Measurements from ENCODE around the gene SLC6A12. TPM values are rescaled to one million over a fixed set of nuclear protein-coding genes. Genes with fewer than 3 reads are reported as not detected.

The SLC6A12 gene
- total RNA-seq, 1 experiment from 2014 or later, result 0.79 TPM

DNA sequence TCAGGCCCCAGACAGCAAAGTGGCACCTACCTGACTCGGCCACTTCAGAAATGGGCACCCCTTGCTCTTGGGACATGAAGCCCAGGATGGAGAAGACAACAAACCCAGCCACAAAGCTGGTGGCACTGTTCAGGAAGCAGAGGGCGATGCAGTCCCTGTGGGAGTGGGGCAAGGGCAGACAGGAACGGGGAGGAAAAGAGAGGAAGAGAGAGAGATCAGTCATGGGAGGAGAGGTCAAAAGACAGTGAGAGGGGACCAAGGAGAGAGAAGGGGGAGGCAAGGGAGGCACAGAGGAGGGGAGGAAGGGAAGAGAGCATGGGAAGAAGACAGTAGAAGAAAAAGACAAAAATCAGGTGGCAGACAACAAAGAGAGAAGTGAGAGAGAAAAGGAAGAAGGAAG, 16.6 kb downstream of the SLC6A12 start (continued):
- TF ChIP-seq, protein P1, sequence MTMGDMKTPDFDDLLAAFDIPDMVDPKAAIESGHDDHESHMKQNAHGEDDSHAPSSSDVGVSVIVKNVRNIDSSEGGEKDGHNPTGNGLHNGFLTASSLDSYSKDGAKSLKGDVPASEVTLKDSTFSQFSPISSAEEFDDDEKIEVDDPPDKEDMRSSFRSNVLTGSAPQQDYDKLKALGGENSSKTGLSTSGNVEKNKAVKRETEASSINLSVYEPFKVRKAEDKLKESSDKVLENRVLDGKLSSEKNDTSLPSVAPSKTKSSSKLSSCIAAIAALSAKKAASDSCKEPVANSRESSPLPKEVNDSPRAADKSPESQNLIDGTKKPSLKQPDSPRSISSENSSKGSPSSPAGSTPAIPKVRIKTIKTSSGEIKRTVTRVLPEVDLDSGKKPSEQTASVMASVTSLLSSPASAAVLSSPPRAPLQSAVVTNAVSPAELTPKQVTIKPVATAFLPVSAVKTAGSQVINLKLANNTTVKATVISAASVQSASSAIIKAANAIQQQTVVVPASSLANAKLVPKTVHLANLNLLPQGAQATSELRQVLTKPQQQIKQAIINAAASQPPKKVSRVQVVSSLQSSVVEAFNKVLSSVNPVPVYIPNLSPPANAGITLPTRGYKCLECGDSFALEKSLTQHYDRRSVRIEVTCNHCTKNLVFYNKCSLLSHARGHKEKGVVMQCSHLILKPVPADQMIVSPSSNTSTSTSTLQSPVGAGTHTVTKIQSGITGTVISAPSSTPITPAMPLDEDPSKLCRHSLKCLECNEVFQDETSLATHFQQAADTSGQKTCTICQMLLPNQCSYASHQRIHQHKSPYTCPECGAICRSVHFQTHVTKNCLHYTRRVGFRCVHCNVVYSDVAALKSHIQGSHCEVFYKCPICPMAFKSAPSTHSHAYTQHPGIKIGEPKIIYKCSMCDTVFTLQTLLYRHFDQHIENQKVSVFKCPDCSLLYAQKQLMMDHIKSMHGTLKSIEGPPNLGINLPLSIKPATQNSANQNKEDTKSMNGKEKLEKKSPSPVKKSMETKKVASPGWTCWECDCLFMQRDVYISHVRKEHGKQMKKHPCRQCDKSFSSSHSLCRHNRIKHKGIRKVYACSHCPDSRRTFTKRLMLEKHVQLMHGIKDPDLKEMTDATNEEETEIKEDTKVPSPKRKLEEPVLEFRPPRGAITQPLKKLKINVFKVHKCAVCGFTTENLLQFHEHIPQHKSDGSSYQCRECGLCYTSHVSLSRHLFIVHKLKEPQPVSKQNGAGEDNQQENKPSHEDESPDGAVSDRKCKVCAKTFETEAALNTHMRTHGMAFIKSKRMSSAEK (CRISPR knock-in tag; IDR thresholded peaks at IDR 0.05; ENCODE audit: borderline replicate concordance), result no peak
- TF ChIP-seq NR3C1 (CRISPR knock-in tag; conservative IDR thresholded peaks at IDR 0.05; ENCODE audit: low read depth), result no peak
- TF ChIP-seq STAT6 (CRISPR knock-in tag; conservative IDR thresholded peaks at IDR 0.05; ENCODE audit: low read depth), result no peak

DNA sequence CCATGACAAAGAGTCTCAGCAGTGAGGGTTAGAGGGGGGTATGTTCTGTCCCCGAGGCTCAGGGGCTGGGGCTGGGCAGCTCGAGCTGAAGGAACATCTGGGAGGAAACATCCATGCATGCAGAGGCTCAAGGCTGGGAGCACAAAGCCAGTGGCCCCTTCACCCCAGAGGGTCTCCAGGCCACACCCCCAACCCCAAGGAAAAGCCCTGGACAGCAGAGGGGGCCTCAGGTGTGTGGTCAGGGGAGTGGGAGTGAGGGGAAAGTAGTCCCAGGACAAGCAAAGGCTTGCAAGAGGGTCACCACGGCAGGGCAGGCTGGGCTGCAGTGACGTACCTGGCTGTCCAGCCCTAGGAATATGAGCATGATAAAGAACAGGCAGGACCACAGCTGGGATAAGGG, 17.5 kb downstream of the SLC6A12 start:
- 0 out of 2 replicates have a peak, but pooled peaks cover 5% of the 10 kb centered on the region for H3K9me3 Mint-ChIP-seq
- ATAC-seq (no peak), DNase-seq (ENCODE audit: low spot score) (no peak)
- H3K4me1 Mint-ChIP-seq, result peaks cover 11% of the 10 kb centered on the region
- no peaks in the 10 kb centered on the region for H3K36me3 Mint-ChIP-seq
- no peak for TF ChIP-seq ESRRA (CRISPR knock-in tag; IDR thresholded peaks at IDR 0.05; ENCODE audit: borderline replicate concordance)
- TF ChIP-seq ZNF232 (CRISPR knock-in tag; IDR thresholded peaks at IDR 0.05), result no peak
- TF ChIP-seq NFYB (CRISPR knock-in tag; conservative IDR thresholded peaks at IDR 0.05; ENCODE audit: low read depth), result no peak
- no peak for TF ChIP-seq OVOL2 (CRISPR knock-in tag; IDR thresholded peaks at IDR 0.05; ENCODE audit: borderline replicate concordance)
- no peak for TF ChIP-seq RELA (CRISPR knock-in tag; IDR thresholded peaks at IDR 0.05; ENCODE audit: borderline replicate concordance)
- TF ChIP-seq FOXJ3 (CRISPR knock-in tag; IDR thresholded peaks at IDR 0.05; ENCODE audit: borderline replicate concordance), result no peak
- TF ChIP-seq, protein P2, sequence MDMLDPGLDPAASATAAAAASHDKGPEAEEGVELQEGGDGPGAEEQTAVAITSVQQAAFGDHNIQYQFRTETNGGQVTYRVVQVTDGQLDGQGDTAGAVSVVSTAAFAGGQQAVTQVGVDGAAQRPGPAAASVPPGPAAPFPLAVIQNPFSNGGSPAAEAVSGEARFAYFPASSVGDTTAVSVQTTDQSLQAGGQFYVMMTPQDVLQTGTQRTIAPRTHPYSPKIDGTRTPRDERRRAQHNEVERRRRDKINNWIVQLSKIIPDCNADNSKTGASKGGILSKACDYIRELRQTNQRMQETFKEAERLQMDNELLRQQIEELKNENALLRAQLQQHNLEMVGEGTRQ (CRISPR knock-in tag; IDR thresholded peaks at IDR 0.05), result no peak
- TF ChIP-seq SMAD3 (CRISPR knock-in tag; IDR thresholded peaks at IDR 0.05; ENCODE audit: borderline replicate concordance), result no peak
- no peak for TF ChIP-seq NFATC4 (CRISPR knock-in tag; IDR thresholded peaks at IDR 0.05)
- H3K4me3 Mint-ChIP-seq, result no peak overlapping the region
- POLR2A ChIA-PET, result no interaction called here
- H3K27me3 Mint-ChIP-seq (ENCODE audit: low read depth), result peaks cover 20% of the 10 kb centered on the region
- CTCF ChIA-PET, result interaction anchor here (2.1 kb wide), 1 partner anchor 23 kb away, joined by 10 read pairs; no protein-coding TSS in a partner anchor
- H3K27ac Mint-ChIP-seq, result no peak overlapping the region

GRCh38 chr12:195951-196350, 18.0 kb downstream of the SLC6A12 start:
- ATAC-seq, result no peak
- Mint-ChIP-seq H3K9me3 (0 out of 2 replicates have a peak, but pooled peaks cover 5% of the 10 kb centered on the region), H3K36me3 (no peaks in the 10 kb centered on the region), H3K27me3 (ENCODE audit: low read depth) (peaks cover 15% of the 10 kb centered on the region), H3K4me1 (peaks cover 11% of the 10 kb centered on the region), H3K27ac (no peak overlapping the region), H3K4me3 (no peak overlapping the region)
- POLR2A ChIA-PET, result no interaction called here
- no peak for DNase-seq (ENCODE audit: low spot score)
- CTCF ChIA-PET, result interaction anchor here (2.1 kb wide), 1 partner anchor 24 kb away, joined by 10 read pairs; no protein-coding TSS in a partner anchor
- TF ChIP-seq, protein P3, sequence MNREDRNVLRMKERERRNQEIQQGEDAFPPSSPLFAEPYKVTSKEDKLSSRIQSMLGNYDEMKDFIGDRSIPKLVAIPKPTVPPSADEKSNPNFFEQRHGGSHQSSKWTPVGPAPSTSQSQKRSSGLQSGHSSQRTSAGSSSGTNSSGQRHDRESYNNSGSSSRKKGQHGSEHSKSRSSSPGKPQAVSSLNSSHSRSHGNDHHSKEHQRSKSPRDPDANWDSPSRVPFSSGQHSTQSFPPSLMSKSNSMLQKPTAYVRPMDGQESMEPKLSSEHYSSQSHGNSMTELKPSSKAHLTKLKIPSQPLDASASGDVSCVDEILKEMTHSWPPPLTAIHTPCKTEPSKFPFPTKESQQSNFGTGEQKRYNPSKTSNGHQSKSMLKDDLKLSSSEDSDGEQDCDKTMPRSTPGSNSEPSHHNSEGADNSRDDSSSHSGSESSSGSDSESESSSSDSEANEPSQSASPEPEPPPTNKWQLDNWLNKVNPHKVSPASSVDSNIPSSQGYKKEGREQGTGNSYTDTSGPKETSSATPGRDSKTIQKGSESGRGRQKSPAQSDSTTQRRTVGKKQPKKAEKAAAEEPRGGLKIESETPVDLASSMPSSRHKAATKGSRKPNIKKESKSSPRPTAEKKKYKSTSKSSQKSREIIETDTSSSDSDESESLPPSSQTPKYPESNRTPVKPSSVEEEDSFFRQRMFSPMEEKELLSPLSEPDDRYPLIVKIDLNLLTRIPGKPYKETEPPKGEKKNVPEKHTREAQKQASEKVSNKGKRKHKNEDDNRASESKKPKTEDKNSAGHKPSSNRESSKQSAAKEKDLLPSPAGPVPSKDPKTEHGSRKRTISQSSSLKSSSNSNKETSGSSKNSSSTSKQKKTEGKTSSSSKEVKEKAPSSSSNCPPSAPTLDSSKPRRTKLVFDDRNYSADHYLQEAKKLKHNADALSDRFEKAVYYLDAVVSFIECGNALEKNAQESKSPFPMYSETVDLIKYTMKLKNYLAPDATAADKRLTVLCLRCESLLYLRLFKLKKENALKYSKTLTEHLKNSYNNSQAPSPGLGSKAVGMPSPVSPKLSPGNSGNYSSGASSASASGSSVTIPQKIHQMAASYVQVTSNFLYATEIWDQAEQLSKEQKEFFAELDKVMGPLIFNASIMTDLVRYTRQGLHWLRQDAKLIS (CRISPR knock-in tag; IDR thresholded peaks at IDR 0.05; ENCODE audit: borderline replicate concordance), result no peak
- no peak for TF ChIP-seq FOXK1 (CRISPR knock-in tag; IDR thresholded peaks at IDR 0.05)
- TF ChIP-seq ZNF317 (CRISPR knock-in tag; IDR thresholded peaks at IDR 0.05; ENCODE audit: borderline replicate concordance, low read depth), result no peak
- no peak for TF ChIP-seq ZNF512 (CRISPR knock-in tag; IDR thresholded peaks at IDR 0.05; ENCODE audit: borderline replicate concordance)
- TF ChIP-seq ATF3 (CRISPR knock-in tag; conservative IDR thresholded peaks at IDR 0.05), result no peak
- TF ChIP-seq, protein P4, sequence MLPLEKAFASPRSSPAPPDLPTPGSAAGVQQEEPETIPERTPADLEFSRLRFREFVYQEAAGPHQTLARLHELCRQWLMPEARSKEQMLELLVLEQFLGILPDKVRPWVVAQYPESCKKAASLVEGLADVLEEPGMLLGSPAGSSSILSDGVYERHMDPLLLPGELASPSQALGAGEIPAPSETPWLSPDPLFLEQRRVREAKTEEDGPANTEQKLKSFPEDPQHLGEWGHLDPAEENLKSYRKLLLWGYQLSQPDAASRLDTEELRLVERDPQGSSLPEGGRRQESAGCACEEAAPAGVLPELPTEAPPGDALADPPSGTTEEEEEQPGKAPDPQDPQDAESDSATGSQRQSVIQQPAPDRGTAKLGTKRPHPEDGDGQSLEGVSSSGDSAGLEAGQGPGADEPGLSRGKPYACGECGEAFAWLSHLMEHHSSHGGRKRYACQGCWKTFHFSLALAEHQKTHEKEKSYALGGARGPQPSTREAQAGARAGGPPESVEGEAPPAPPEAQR (CRISPR knock-in tag; IDR thresholded peaks at IDR 0.05), result no peak
